ENCODE data around the gene VASH1. TPM values are rescaled to one million over a fixed set of nuclear protein-coding genes. Genes with fewer than 3 reads are reported as not detected.

VASH1 gene
- total RNA-seq, 2 experiments from 2014 or later = 7.3 to 9.2 TPM

- Histone ChIP-seq H3K4me1 (ENCODE audit: insufficient read depth, low read length) (no peaks in the 10 kb centered on the region), H3K27me3 (ENCODE audit: control insufficient read depth in 1 of 2, insufficient read depth in 2 of 2, low read length in 2 of 2) (peaks cover 4 to 8% of the 10 kb centered on the region in 2 experiments), H3K4me3 (ENCODE audit: low read length) (no peak overlapping the region), H3K36me3 (ENCODE audit: insufficient read depth, low read length) (no peaks in the 10 kb centered on the region), H3K27ac (ENCODE audit: low read depth in 1 of 2, low read length in 2 of 2) (no peak overlapping the region), H3K9me3 (ENCODE audit: control insufficient read depth in 1 of 2, insufficient read depth in 1 of 2, low read length in 2 of 2) (peaks cover 19 to 22% of the 10 kb centered on the region in 2 experiments)
- intact Hi-C loops (cut with DNase I, micrococcal nuclease) = no loop called here
- H3K36me3 Mint-ChIP-seq (ENCODE audit: low read depth) = no peaks in the 10 kb centered on the region
- peaks cover 35% of the 10 kb centered on the region for H3K27me3 Mint-ChIP-seq
- no peak for TF ChIP-seq CTCF (IDR thresholded peaks at IDR 0.05)
- ChIA-PET POLR2A (no interaction called here), CTCF (no interaction called here)
- no peak for ATAC-seq (ENCODE audit: poor library complexity)
- no peaks in the 10 kb centered on the region for H3K4me1 Mint-ChIP-seq (ENCODE audit: low read depth)
- H3K27ac Mint-ChIP-seq = no peak overlapping the region
- peaks cover 9% of the 10 kb centered on the region for H3K9me3 Mint-ChIP-seq
- DNase-seq = no peak
- H3K4me3 Mint-ChIP-seq = no peak overlapping the region
Measured at GRCh38 chr14:76741074-76741473, 20.2 kb upstream of the VASH1 start.

- no peak for DNase-seq
- POLR2A ChIA-PET = no interaction called here
- H3K36me3 Mint-ChIP-seq (ENCODE audit: low read depth) = no peaks in the 10 kb centered on the region
- no peak overlapping the region for H3K27ac Mint-ChIP-seq
- no peaks in the 10 kb centered on the region for H3K4me1 Mint-ChIP-seq (ENCODE audit: low read depth)
- peaks cover 9% of the 10 kb centered on the region for H3K9me3 Mint-ChIP-seq
- intact Hi-C loops (cut with DNase I, micrococcal nuclease) = no loop called here
- H3K27me3 Mint-ChIP-seq = peaks cover 33% of the 10 kb centered on the region
- Histone ChIP-seq H3K4me1 (ENCODE audit: insufficient read depth, low read length) (no peaks in the 10 kb centered on the region), H3K4me3 (ENCODE audit: low read length) (no peak overlapping the region), H3K9me3 (ENCODE audit: control insufficient read depth in 1 of 2, insufficient read depth in 1 of 2, low read length in 2 of 2) (peaks cover 19 to 22% of the 10 kb centered on the region in 2 experiments), H3K27me3 (ENCODE audit: control insufficient read depth in 1 of 2, insufficient read depth in 2 of 2, low read length in 2 of 2) (peaks cover 4 to 8% of the 10 kb centered on the region in 2 experiments), H3K27ac (ENCODE audit: low read depth in 1 of 2, low read length in 2 of 2) (no peak overlapping the region), H3K36me3 (ENCODE audit: insufficient read depth, low read length) (no peaks in the 10 kb centered on the region)
- H3K4me3 Mint-ChIP-seq = no peak overlapping the region
- CTCF ChIA-PET = no interaction called here
- ATAC-seq (ENCODE audit: poor library complexity) = no peak
- TF ChIP-seq CTCF (IDR thresholded peaks at IDR 0.05) = no peak
Measured at GRCh38 chr14:76742185-76742584, 19.1 kb upstream of the VASH1 start.

- peaks cover 27% of the 10 kb centered on the region for H3K27me3 Mint-ChIP-seq
- CTCF ChIA-PET = no interaction called here
- DNase-seq (peak in 1 of 14 experiments; percentile 25), ATAC-seq (ENCODE audit: poor library complexity) (no peak)
- H3K27ac ChIP-seq (ENCODE audit: low read depth in 1 of 2, low read length in 2 of 2) = no peak overlapping the region
- H3K27ac Mint-ChIP-seq = no peak overlapping the region
- H3K4me1 Mint-ChIP-seq (ENCODE audit: low read depth) = no peaks in the 10 kb centered on the region
- no peaks in the 10 kb centered on the region for H3K4me1 ChIP-seq (ENCODE audit: insufficient read depth, low read length)
- no peak overlapping the region for H3K4me3 ChIP-seq (ENCODE audit: low read length)
- H3K36me3 ChIP-seq (ENCODE audit: insufficient read depth, low read length) = no peaks in the 10 kb centered on the region
- H3K9me3 Mint-ChIP-seq = peaks cover 9% of the 10 kb centered on the region
- H3K27me3 ChIP-seq (ENCODE audit: control insufficient read depth in 1 of 2, insufficient read depth in 2 of 2, low read length in 2 of 2) = peaks cover 4 to 8% of the 10 kb centered on the region in 2 experiments
- POLR2A ChIA-PET = no interaction called here
- H3K9me3 ChIP-seq (ENCODE audit: control insufficient read depth in 1 of 2, insufficient read depth in 1 of 2, low read length in 2 of 2) = peaks cover 19 to 22% of the 10 kb centered on the region in 2 experiments
- no peaks in the 10 kb centered on the region for H3K36me3 Mint-ChIP-seq (ENCODE audit: low read depth)
- TF ChIP-seq CTCF (IDR thresholded peaks at IDR 0.05) = no peak
- H3K4me3 Mint-ChIP-seq = no peak overlapping the region
- intact Hi-C loops (cut with DNase I, micrococcal nuclease) = no loop called here
Measured at GRCh38 chr14:76742966-76743365, 18.3 kb upstream of the VASH1 start.

All from CD4-positive, alpha-beta T cell (primary cell).